Keratinocyte (primary cell): ENCODE results near the gene ZCCHC24. TPM values are rescaled to one million over a fixed set of nuclear protein-coding genes. Genes with fewer than 3 reads are reported as not detected.

Source experiments
- DNase-seq: peaks from one replicate; pipeline ENCODE4 v3.0.0-alpha.2; 2011; ENCODE audit warnings: low read depth, missing footprints, low spot score
- FAIRE-seq: peaks from 2 replicates; lab custom pipeline; 2011; peaks lifted over from hg19 to GRCh38; lab: Jason Lieb, UNC
- H2AFZ ChIP-seq: 2 replicates; pipeline ENCODE4 v1.6.0; 2012; ENCODE audit warnings: low read length, control low read depth, inconsistent platforms; ENCODE audit not compliant: control insufficient read depth
- H3K27ac ChIP-seq: 2 replicates; pipeline ENCODE4 v1.5.1; 2011; ENCODE audit warnings: low read length; ENCODE audit not compliant: control insufficient read depth, insufficient read depth
- H3K27me3 ChIP-seq: 3 replicates; pipeline ENCODE4 v1.6.0; 2011; ENCODE audit warnings: low read length; ENCODE audit not compliant: control insufficient read depth, insufficient read depth; ENCODE audit errors: extremely low read depth
- H3K36me3 ChIP-seq, 2 experiments: 2 replicates in 1 of 2; 3 replicates in 1 of 2; pipeline ENCODE4 v1.5.1; 2011; ENCODE audit warnings: low read length in 2 of 2, mild to moderate bottlenecking in 1 of 2; ENCODE audit not compliant: control insufficient read depth in 2 of 2, insufficient read depth in 2 of 2; ENCODE audit errors: extremely low read depth in 1 of 2
- H3K4me1 ChIP-seq: 3 replicates; pipeline ENCODE4 v1.5.1; 2011; ENCODE audit warnings: low read length; ENCODE audit not compliant: control insufficient read depth, insufficient read depth; ENCODE audit errors: extremely low read depth
- H3K4me2 ChIP-seq: 3 replicates; pipeline ENCODE4 v1.6.0; 2011; ENCODE audit warnings: low read depth, low read length; ENCODE audit not compliant: control insufficient read depth, insufficient read depth; ENCODE audit errors: extremely low read depth
- H3K4me3 ChIP-seq, 3 experiments: fragments of 200-600 bp in 1 of 3; sonication (generic) in 1 of 3; 2 replicates in 2 of 3; 3 replicates in 1 of 3; pipeline ENCODE4 v1.5.1; 2011 to 2016; ENCODE audit warnings: low read length in 3 of 3, mild to moderate bottlenecking in 3 of 3, control low read depth in 2 of 3, inconsistent platforms in 1 of 3, low read depth in 1 of 3, mixed read lengths in 1 of 3, mixed run types in 1 of 3, moderate library complexity in 1 of 3; ENCODE audit not compliant: control insufficient read depth in 2 of 3, insufficient read depth in 2 of 3; ENCODE audit errors: extremely low read depth in 1 of 3
- H3K79me2 ChIP-seq: 2 replicates; pipeline ENCODE4 v1.6.0; 2012; ENCODE audit warnings: low read length; ENCODE audit not compliant: control insufficient read depth, insufficient read depth
- H3K9ac ChIP-seq: 3 replicates; pipeline ENCODE4 v1.6.0; 2011; ENCODE audit warnings: low read length; ENCODE audit not compliant: control insufficient read depth, insufficient read depth; ENCODE audit errors: extremely low read depth
- H3K9me1 ChIP-seq: 3 replicates; pipeline ENCODE4 v1.6.0; 2011; ENCODE audit warnings: low read length; ENCODE audit not compliant: control insufficient read depth, insufficient read depth; ENCODE audit errors: extremely low read depth
- H3K9me3 ChIP-seq: 2 replicates; pipeline ENCODE4 v1.5.1; 2012; ENCODE audit warnings: low read depth, low read length; ENCODE audit not compliant: control insufficient read depth
- H4K20me1 ChIP-seq: 3 replicates; pipeline ENCODE4 v1.6.0; 2011; ENCODE audit warnings: low read length; ENCODE audit not compliant: control insufficient read depth, insufficient read depth; ENCODE audit errors: extremely low read depth
- EZH2 ChIP-seq: IDR thresholded peaks from one replicate; pipeline ENCODE4 v1.6.1; 2012; ENCODE audit warnings: inconsistent platforms, mild to moderate bottlenecking, low read length, moderate library complexity
- dilution Hi-C: fragments of 300-500 bp; cut with MboI; formaldehyde crosslinking; loops from one replicate; pipeline ENCODE4 v1.7.0; 2020; ENCODE audit warnings: low sequenced_read_pairs; ENCODE audit not compliant: extremely low pct_ligation_motif_present
- polyA plus RNA-seq, 5 experiments: library from polyadenylated mRNA; depleted of rRNA in 3 of 5; stranded (reverse) in 3 of 5; stranded (forward) in 1 of 5; unstranded in 1 of 5; fragments of >200 nt; gene quantifications; 1 replicate in 1 of 5; 2 replicates in 3 of 5; 3 replicates in 1 of 5; pipeline versions ENCODE4 v1.2.1 to v1.2.3, GENCODE V29; 2011 to 2012; ENCODE audit warnings: missing spikeins in 2 of 5, low read depth in 1 of 5, low replicate concordance in 1 of 5
- TF ChIP-seq, protein P1 (sequence below), 3 experiments: IDR thresholded peaks in 1 of 3; conservative IDR thresholded peaks in 1 of 3; optimal IDR thresholded peaks in 1 of 3; 2 replicates in 2 of 3; 3 replicates in 1 of 3; pipeline versions ENCODE3 to v1.5.1; 2011; ENCODE audit warnings: low read length in 3 of 3, mild to moderate bottlenecking in 3 of 3, moderate library complexity in 2 of 3, control low read depth in 1 of 3, inconsistent platforms in 1 of 3; ENCODE audit not compliant: insufficient read depth in 2 of 3; ENCODE audit errors: extremely low read depth in 1 of 3

Gene ZCCHC24
- polyA plus RNA-seq, 1 donor (not counting 4 experiments of a cell fraction or from before 2014, with no cell fraction given): 0.96 TPM

- Histone ChIP-seq H3K36me3 (no peaks in the 10 kb centered on the region), H3K4me2 (no peak overlapping the region), H3K79me2 (no peaks in the 10 kb centered on the region), H3K4me1 (no peaks in the 10 kb centered on the region), H2AFZ (no peak overlapping the region), H3K27me3 (no peaks in the 10 kb centered on the region), H3K9me3 (no peaks in the 10 kb centered on the region), H3K9ac (no peak overlapping the region), H3K9me1 (no peaks in the 10 kb centered on the region), H3K27ac (no peak overlapping the region), H4K20me1 (no peaks in the 10 kb centered on the region), H3K4me3 (no peak overlapping the region)
- FAIRE-seq: no peak
- TF ChIP-seq, protein P1, sequence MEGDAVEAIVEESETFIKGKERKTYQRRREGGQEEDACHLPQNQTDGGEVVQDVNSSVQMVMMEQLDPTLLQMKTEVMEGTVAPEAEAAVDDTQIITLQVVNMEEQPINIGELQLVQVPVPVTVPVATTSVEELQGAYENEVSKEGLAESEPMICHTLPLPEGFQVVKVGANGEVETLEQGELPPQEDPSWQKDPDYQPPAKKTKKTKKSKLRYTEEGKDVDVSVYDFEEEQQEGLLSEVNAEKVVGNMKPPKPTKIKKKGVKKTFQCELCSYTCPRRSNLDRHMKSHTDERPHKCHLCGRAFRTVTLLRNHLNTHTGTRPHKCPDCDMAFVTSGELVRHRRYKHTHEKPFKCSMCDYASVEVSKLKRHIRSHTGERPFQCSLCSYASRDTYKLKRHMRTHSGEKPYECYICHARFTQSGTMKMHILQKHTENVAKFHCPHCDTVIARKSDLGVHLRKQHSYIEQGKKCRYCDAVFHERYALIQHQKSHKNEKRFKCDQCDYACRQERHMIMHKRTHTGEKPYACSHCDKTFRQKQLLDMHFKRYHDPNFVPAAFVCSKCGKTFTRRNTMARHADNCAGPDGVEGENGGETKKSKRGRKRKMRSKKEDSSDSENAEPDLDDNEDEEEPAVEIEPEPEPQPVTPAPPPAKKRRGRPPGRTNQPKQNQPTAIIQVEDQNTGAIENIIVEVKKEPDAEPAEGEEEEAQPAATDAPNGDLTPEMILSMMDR (optimal IDR thresholded peaks at IDR 0.05 in 1 of 3, IDR thresholded peaks at IDR 0.05 in 1 of 3, conservative IDR thresholded peaks at IDR 0.05 in 1 of 3; ENCODE audit: extremely low read depth in 1 of 3, insufficient read depth in 2 of 3, low read length in 3 of 3): no peak
- TF ChIP-seq EZH2: no peak
- dilution Hi-C loops: no loop called here
- DNase-seq: no peak
Observed at GRCh38 chr10:79392506-79393176, 52.8 kb downstream of the ZCCHC24 start.

- Histone ChIP-seq H3K9me3 (no peaks in the 10 kb centered on the region), H3K4me2 (no peak overlapping the region), H3K36me3 (no peaks in the 10 kb centered on the region), H2AFZ (no peak overlapping the region), H3K4me3 (no peak overlapping the region), H4K20me1 (no peaks in the 10 kb centered on the region), H3K9me1 (no peaks in the 10 kb centered on the region), H3K4me1 (no peaks in the 10 kb centered on the region), H3K79me2 (no peaks in the 10 kb centered on the region), H3K9ac (no peak overlapping the region), H3K27ac (no peak overlapping the region), H3K27me3 (no peaks in the 10 kb centered on the region)
- no peak for TF ChIP-seq EZH2
- TF ChIP-seq, protein P1 (optimal IDR thresholded peaks at IDR 0.05 in 1 of 3, IDR thresholded peaks at IDR 0.05 in 1 of 3, conservative IDR thresholded peaks at IDR 0.05 in 1 of 3; ENCODE audit: extremely low read depth in 1 of 3, insufficient read depth in 2 of 3, low read length in 3 of 3): no peak
- no peak for FAIRE-seq
- DNase-seq: no peak
- dilution Hi-C loops: no loop called here
Observed at GRCh38 chr10:79392020-79392398, 53.4 kb downstream of the ZCCHC24 start.
